Gastroesophageal sphincter (tissue), 3 donors: Measurements from ENCODE around the gene MDGA2.

Experiments used
- CTCF ChIP-seq, 4 experiments: fragments of 200-600 bp in 2 of 4; fragments of 450-650 bp in 2 of 4; sonication (generic) in 1 of 4; IDR thresholded peaks; one replicate each; pipeline ENCODE4 v1.5.1; 2017 to 2019; ENCODE audit warnings: antibody characterized with exemption in 4 of 4, mild to moderate bottlenecking in 2 of 4, moderate library complexity in 2 of 4
- POLR2A ChIP-seq, 2 donors: fragments of 450-650 bp; IDR thresholded peaks; one replicate each; pipeline ENCODE4 v1.6.1; 2017; ENCODE audit warnings: antibody characterized with exemption in 2 of 2, mild to moderate bottlenecking in 2 of 2, moderate library complexity in 1 of 2
- POLR2AphosphoS5 ChIP-seq: sonication (generic); formaldehyde crosslinking; IDR thresholded peaks from one replicate; pipeline ENCODE4 v1.6.1; 2017; ENCODE audit warnings: antibody characterized with exemption

GRCh38 chr14:47103771-47104170, 571.6 kb downstream of the MDGA2 start:
- TF ChIP-seq POLR2A (IDR thresholded peaks at IDR 0.05) (no peak), POLR2AphosphoS5 (no peak), CTCF (IDR thresholded peaks at IDR 0.05) (no peak)
